ENCODE measurements around the gene TEDC2.

DNA sequence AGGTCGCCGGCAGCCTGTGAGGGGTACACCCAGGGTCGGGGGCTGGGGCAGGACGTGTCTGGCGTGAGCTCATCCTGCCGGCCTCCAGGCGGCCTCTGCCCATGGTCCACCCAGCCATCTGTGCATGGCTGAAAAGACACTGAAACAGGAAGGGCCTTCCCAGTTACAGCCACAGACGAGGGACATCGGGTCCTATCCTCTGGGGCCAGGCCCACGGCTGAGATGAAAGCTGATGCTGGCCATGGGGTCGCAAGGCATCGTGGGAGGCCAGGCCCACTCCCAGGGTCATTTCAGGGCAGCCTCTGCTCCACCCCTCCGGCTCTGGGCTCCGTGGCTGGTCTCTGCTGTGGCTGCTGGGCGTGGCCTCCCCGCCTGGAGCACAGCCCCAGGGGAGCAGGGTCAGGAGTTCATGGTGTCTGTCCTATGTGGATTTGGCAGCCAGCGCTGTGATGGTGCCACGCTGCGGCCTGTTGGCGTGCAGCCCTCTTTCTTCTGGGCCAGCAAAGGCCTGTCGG lies 37.3 kb downstream of the TEDC2 start:
- TF ChIP-seq, protein P1, sequence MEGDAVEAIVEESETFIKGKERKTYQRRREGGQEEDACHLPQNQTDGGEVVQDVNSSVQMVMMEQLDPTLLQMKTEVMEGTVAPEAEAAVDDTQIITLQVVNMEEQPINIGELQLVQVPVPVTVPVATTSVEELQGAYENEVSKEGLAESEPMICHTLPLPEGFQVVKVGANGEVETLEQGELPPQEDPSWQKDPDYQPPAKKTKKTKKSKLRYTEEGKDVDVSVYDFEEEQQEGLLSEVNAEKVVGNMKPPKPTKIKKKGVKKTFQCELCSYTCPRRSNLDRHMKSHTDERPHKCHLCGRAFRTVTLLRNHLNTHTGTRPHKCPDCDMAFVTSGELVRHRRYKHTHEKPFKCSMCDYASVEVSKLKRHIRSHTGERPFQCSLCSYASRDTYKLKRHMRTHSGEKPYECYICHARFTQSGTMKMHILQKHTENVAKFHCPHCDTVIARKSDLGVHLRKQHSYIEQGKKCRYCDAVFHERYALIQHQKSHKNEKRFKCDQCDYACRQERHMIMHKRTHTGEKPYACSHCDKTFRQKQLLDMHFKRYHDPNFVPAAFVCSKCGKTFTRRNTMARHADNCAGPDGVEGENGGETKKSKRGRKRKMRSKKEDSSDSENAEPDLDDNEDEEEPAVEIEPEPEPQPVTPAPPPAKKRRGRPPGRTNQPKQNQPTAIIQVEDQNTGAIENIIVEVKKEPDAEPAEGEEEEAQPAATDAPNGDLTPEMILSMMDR (conservative IDR thresholded peaks at IDR 0.05; ENCODE audit: low read depth, low read length): no peak
- TF ChIP-seq EZH2 (IDR thresholded peaks at IDR 0.05; ENCODE audit: low read length, unreplicated experiment) (no peak), EZH2phosphoT487 (IDR thresholded peaks at IDR 0.05; ENCODE audit: borderline replicate concordance, low read length) (no peak)

All from PC-3 (cell line).